ENCODE results near the gene TPSAB1.

DNA sequence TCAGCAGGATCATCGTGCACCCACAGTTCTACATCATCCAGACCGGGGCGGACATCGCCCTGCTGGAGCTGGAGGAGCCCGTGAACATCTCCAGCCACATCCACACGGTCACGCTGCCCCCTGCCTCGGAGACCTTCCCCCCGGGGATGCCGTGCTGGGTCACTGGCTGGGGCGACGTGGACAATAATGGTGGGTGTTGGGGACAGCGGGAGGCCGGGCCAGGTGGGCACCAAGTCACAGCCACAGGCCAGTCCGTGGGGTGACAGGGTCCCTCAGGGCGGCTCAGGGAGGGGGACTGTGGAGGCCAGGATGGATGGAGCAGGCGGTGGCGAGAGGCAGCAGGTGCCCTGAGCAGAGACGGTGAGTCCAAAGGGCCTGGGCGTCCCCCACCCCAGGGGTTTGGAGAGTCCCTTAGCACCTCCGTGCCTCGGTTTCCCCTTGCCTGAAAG is 16.4 kb downstream of the TPSAB1 start:
- TF ChIP-seq CHD2 (IDR thresholded peaks at IDR 0.05; ENCODE audit: borderline replicate concordance, low read depth, low read length): no peak
- TF ChIP-seq IKZF1 (conservative IDR thresholded peaks at IDR 0.05): no peak
- TF ChIP-seq MYC (IDR thresholded peaks at IDR 0.05; ENCODE audit: insufficient read depth, insufficient read length, insufficient replicate concordance, low read length, severe bottlenecking): no peak
- no peak for TF ChIP-seq FOS (IDR thresholded peaks at IDR 0.05; ENCODE audit: borderline replicate concordance, extremely low read depth, insufficient read length)
- TF ChIP-seq, protein P1, sequence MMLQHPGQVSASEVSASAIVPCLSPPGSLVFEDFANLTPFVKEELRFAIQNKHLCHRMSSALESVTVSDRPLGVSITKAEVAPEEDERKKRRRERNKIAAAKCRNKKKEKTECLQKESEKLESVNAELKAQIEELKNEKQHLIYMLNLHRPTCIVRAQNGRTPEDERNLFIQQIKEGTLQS (IDR thresholded peaks at IDR 0.05; ENCODE audit: borderline replicate concordance, extremely low read depth, low read depth, low read length): no peak
- no peak for TF ChIP-seq SPI1 (IDR thresholded peaks at IDR 0.05; ENCODE audit: borderline replicate concordance, insufficient read depth, low read depth, low read length)
- TF ChIP-seq ATF7 (IDR thresholded peaks at IDR 0.05; ENCODE audit: low read depth): no peak
- TF ChIP-seq, protein P2, sequence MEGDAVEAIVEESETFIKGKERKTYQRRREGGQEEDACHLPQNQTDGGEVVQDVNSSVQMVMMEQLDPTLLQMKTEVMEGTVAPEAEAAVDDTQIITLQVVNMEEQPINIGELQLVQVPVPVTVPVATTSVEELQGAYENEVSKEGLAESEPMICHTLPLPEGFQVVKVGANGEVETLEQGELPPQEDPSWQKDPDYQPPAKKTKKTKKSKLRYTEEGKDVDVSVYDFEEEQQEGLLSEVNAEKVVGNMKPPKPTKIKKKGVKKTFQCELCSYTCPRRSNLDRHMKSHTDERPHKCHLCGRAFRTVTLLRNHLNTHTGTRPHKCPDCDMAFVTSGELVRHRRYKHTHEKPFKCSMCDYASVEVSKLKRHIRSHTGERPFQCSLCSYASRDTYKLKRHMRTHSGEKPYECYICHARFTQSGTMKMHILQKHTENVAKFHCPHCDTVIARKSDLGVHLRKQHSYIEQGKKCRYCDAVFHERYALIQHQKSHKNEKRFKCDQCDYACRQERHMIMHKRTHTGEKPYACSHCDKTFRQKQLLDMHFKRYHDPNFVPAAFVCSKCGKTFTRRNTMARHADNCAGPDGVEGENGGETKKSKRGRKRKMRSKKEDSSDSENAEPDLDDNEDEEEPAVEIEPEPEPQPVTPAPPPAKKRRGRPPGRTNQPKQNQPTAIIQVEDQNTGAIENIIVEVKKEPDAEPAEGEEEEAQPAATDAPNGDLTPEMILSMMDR (IDR thresholded peaks at IDR 0.05 in 2 of 3, conservative IDR thresholded peaks at IDR 0.05 in 1 of 3; ENCODE audit: control insufficient read depth in 2 of 3, extremely low read depth in 1 of 3, insufficient read depth in 1 of 3, low read depth in 3 of 3, low read length in 3 of 3): no peak

All from GM12878 (cell line).